ENCODE data around the gene ABAT. TPM values are rescaled to one million over a fixed set of nuclear protein-coding genes. Genes with fewer than 3 reads are reported as not detected.

The ABAT gene
- total and polyA plus RNA-seq, 10 of the 15 experiments (the other 5 are each of a cell fraction or from before 2014, with no cell fraction given), result 1.0 to 10.6 (median 1.9) TPM

DNA sequence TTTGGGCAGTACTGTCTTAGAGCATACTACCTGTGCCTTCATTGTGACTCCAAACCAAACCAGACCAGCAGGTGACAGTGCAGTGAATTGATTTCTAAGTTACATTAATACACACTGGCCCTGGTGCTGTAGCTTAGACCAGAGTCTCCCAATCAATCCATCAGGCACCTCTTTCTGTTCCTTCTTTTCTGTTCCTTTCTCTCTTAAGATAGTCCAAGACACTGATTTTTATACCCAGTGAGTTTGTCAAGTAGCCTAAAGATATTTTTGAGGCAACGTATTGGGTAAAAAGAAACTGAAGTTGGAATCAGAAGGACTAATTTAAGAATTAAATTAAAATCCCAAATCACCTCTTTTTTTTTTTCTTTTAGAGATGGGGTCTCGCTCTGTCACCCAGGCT, 43.1 kb downstream of the ABAT start:
- SMC1A ChIA-PET (ENCODE audit: uncharacterized antibody, unreplicated experiment), result interaction anchor here (0.7 to 1.0 kb wide), 2 partner anchors 24 to 136 kb away, joined by 3 to 4 read pairs; no protein-coding TSS in a partner anchor
- no peak overlapping the region for H3K9ac ChIP-seq (ENCODE audit: control insufficient read depth, insufficient read depth, low read length)
- intact Hi-C loops (cut with micrococcal nuclease; ENCODE audit: unreplicated experiment), result no loop called here
- WGBS (ENCODE audit: insufficient coverage, insufficient replicate concordance, low lambda C conversion rate, missing lambda C conversion rate), result 46% methylated on average over 2 of the region's 2 CpGs
- H3K36me3 ChIP-seq (ENCODE audit: control insufficient read depth in 2 of 2, insufficient read depth in 2 of 2, low read length in 1 of 2), result no peaks in the 10 kb centered on the region
- no peak overlapping the region for H3K27ac ChIP-seq (ENCODE audit: control insufficient read depth, insufficient read depth)
- no peaks in the 10 kb centered on the region for H3K27me3 ChIP-seq (replicated peaks in 1 of 2; ENCODE audit: control insufficient read depth in 2 of 2, insufficient read depth in 2 of 2, low read length in 1 of 2)
- ATAC-seq, result no peak
- CTCF ChIA-PET, result interaction anchor here (1.1 kb wide), 1 partner anchor 31 kb away, joined by 3 read pairs; no protein-coding TSS in a partner anchor
- H3K4me3 ChIP-seq, result no peak overlapping the region
- no peaks in the 10 kb centered on the region; the same call in 2 of the 3 replicates for H3K9me3 ChIP-seq (replicated peaks; ENCODE audit: control insufficient read depth, insufficient read depth, low read length)
- no peak for DNase-seq (ENCODE audit: low read depth, low spot score)
- in situ Hi-C loops (cut with MboI), result no loop called here
- H4K20me1 ChIP-seq (ENCODE audit: control insufficient read depth, insufficient read depth), result no peaks in the 10 kb centered on the region
- no peaks in the 10 kb centered on the region for H3K79me2 ChIP-seq (ENCODE audit: control insufficient read depth, insufficient read depth, low read length)
- POLR2A ChIA-PET, result no interaction called here
- H2AFZ ChIP-seq (ENCODE audit: control insufficient read depth, low read depth, low read length), result no peak overlapping the region
- H3K4me1 ChIP-seq (ENCODE audit: control insufficient read depth, insufficient read depth, low read length), result no peaks in the 10 kb centered on the region
- RAD21 ChIA-PET (ENCODE audit: unreplicated experiment), result no interaction called here
- H3K4me2 ChIP-seq (ENCODE audit: control insufficient read depth, insufficient read depth), result no peak overlapping the region
- no TSS peak for BruUV-seq (replicated peaks)
- FAIRE-seq, result no peak
- no peak for TF ChIP-seq HDAC2 (IDR thresholded peaks at IDR 0.05)
- no peak for TF ChIP-seq JUNB (IDR thresholded peaks at IDR 0.05)
- no peak for TF ChIP-seq WRNIP1 (IDR thresholded peaks at IDR 0.05; ENCODE audit: borderline replicate concordance, low read depth, low read length)
- TF ChIP-seq, protein P1, sequence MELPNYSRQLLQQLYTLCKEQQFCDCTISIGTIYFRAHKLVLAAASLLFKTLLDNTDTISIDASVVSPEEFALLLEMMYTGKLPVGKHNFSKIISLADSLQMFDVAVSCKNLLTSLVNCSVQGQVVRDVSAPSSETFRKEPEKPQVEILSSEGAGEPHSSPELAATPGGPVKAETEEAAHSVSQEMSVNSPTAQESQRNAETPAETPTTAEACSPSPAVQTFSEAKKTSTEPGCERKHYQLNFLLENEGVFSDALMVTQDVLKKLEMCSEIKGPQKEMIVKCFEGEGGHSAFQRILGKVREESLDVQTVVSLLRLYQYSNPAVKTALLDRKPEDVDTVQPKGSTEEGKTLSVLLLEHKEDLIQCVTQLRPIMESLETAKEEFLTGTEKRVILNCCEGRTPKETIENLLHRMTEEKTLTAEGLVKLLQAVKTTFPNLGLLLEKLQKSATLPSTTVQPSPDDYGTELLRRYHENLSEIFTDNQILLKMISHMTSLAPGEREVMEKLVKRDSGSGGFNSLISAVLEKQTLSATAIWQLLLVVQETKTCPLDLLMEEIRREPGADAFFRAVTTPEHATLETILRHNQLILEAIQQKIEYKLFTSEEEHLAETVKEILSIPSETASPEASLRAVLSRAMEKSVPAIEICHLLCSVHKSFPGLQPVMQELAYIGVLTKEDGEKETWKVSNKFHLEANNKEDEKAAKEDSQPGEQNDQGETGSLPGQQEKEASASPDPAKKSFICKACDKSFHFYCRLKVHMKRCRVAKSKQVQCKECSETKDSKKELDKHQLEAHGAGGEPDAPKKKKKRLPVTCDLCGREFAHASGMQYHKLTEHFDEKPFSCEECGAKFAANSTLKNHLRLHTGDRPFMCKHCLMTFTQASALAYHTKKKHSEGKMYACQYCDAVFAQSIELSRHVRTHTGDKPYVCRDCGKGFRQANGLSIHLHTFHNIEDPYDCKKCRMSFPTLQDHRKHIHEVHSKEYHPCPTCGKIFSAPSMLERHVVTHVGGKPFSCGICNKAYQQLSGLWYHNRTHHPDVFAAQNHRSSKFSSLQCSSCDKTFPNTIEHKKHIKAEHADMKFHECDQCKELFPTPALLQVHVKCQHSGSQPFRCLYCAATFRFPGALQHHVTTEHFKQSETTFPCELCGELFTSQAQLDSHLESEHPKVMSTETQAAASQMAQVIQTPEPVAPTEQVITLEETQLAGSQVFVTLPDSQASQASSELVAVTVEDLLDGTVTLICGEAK (IDR thresholded peaks at IDR 0.05; ENCODE audit: borderline replicate concordance), result no peak
- no peak for TF ChIP-seq NBN (IDR thresholded peaks at IDR 0.05)
- no peak for TF ChIP-seq POLR2AphosphoS2 (IDR thresholded peaks at IDR 0.05; ENCODE audit: low read depth, low read length)
- no peak for TF ChIP-seq EGR1 (IDR thresholded peaks at IDR 0.05; ENCODE audit: borderline replicate concordance in 1 of 2, low read depth in 2 of 2, low read length in 2 of 2)
- TF ChIP-seq ZSCAN29 (IDR thresholded peaks at IDR 0.05), result no peak
- TF ChIP-seq, protein P2, sequence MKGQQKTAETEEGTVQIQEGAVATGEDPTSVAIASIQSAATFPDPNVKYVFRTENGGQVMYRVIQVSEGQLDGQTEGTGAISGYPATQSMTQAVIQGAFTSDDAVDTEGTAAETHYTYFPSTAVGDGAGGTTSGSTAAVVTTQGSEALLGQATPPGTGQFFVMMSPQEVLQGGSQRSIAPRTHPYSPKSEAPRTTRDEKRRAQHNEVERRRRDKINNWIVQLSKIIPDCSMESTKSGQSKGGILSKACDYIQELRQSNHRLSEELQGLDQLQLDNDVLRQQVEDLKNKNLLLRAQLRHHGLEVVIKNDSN (IDR thresholded peaks at IDR 0.05; ENCODE audit: borderline replicate concordance, extremely low read length, insufficient read depth, low read depth, low read length), result no peak
- TF ChIP-seq BMI1 (IDR thresholded peaks at IDR 0.05; ENCODE audit: borderline replicate concordance), result no peak
- no peak for TF ChIP-seq BACH1 (IDR thresholded peaks at IDR 0.05; ENCODE audit: borderline replicate concordance)
- no peak for TF ChIP-seq SMAD1 (IDR thresholded peaks at IDR 0.05; ENCODE audit: low read depth, partially characterized antibody)
- no peak for TF ChIP-seq RELA (IDR thresholded peaks at IDR 0.05; ENCODE audit: borderline replicate concordance, partially characterized antibody)
- TF ChIP-seq JUND (IDR thresholded peaks at IDR 0.05; ENCODE audit: low read depth, low read length), result no peak
- TF ChIP-seq NFYB (IDR thresholded peaks at IDR 0.05; ENCODE audit: insufficient read depth, low read depth, low read length), result no peak
- TF ChIP-seq, protein P3, sequence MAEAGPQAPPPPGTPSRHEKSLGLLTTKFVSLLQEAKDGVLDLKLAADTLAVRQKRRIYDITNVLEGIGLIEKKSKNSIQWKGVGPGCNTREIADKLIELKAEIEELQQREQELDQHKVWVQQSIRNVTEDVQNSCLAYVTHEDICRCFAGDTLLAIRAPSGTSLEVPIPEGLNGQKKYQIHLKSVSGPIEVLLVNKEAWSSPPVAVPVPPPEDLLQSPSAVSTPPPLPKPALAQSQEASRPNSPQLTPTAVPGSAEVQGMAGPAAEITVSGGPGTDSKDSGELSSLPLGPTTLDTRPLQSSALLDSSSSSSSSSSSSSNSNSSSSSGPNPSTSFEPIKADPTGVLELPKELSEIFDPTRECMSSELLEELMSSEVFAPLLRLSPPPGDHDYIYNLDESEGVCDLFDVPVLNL (IDR thresholded peaks at IDR 0.05; ENCODE audit: low read depth, low read length), result no peak
- TF ChIP-seq, protein P4, sequence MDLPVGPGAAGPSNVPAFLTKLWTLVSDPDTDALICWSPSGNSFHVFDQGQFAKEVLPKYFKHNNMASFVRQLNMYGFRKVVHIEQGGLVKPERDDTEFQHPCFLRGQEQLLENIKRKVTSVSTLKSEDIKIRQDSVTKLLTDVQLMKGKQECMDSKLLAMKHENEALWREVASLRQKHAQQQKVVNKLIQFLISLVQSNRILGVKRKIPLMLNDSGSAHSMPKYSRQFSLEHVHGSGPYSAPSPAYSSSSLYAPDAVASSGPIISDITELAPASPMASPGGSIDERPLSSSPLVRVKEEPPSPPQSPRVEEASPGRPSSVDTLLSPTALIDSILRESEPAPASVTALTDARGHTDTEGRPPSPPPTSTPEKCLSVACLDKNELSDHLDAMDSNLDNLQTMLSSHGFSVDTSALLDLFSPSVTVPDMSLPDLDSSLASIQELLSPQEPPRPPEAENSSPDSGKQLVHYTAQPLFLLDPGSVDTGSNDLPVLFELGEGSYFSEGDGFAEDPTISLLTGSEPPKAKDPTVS (IDR thresholded peaks at IDR 0.05; ENCODE audit: low read depth, low read length), result no peak

Measured in GM12878 (cell line).